HepG2 (cell line): Measurements from ENCODE around the gene HOXD9.

Experiments used
- BRD4 ChIP-seq: sonication (generic); formaldehyde crosslinking; IDR thresholded peaks from 2 replicates; pipeline ENCODE4 v1.4.0; 2020; ENCODE audit warnings: missing genetic modification reagents
- CHD2 ChIP-seq: IDR thresholded peaks from 2 replicates; pipeline ENCODE4 v1.6.1; 2011; ENCODE audit warnings: low read depth, low read length, improper control_type of control experiment
- EED ChIP-seq: sonication (generic); formaldehyde crosslinking; IDR thresholded peaks from 2 replicates; pipeline ENCODE4 v1.5.0; 2020; ENCODE audit warnings: mild to moderate bottlenecking, missing genetic modification reagents
- FOSL2 ChIP-seq: sonication (generic); formaldehyde crosslinking; IDR thresholded peaks from 2 replicates; pipeline ENCODE4 v1.4.0; 2020; ENCODE audit warnings: missing genetic modification reagents
- FOXM1 ChIP-seq: sonication (generic); formaldehyde crosslinking; IDR thresholded peaks from 2 replicates; pipeline ENCODE4 v1.5.0; 2020; ENCODE audit warnings: missing genetic modification reagents
- HNRNPH1 ChIP-seq: fragments of 200-400 bp; formaldehyde crosslinking; optimal IDR thresholded peaks from 2 replicates; pipeline ENCODE3; 2017; ENCODE audit warnings: mild to moderate bottlenecking, low read depth, low read length
- POLR2A ChIP-seq, 2 experiments: IDR thresholded peaks; 2 replicates each; pipeline ENCODE4 v1.6.1; 2011; ENCODE audit warnings: low read depth in 2 of 2, low read length in 2 of 2, mild to moderate bottlenecking in 1 of 2, moderate library complexity in 1 of 2; ENCODE audit not compliant: insufficient read depth in 1 of 2
- POLR2AphosphoS5 ChIP-seq: IDR thresholded peaks from 2 replicates; pipeline ENCODE4 v1.6.1; 2012; ENCODE audit warnings: low read depth, low read length
- RBM22 ChIP-seq: fragments of 200-400 bp; formaldehyde crosslinking; optimal IDR thresholded peaks from 2 replicates; pipeline ENCODE3; 2017; ENCODE audit warnings: mild to moderate bottlenecking, low read length, moderate library complexity
- SAFB2 ChIP-seq: sonication (generic); formaldehyde crosslinking; IDR thresholded peaks from 2 replicates; pipeline ENCODE4 v1.5.1; 2020; ENCODE audit warnings: missing genetic modification reagents, low read depth, mild to moderate bottlenecking, borderline replicate concordance
- SRF ChIP-seq: IDR thresholded peaks from 2 replicates; pipeline ENCODE4 v1.6.1; 2011; ENCODE audit warnings: mild to moderate bottlenecking, low read depth, low read length, moderate library complexity
- TBX3 ChIP-seq: fragments of 450-650 bp; IDR thresholded peaks from 2 replicates; pipeline ENCODE4 v1.6.1; 2017; ENCODE audit warnings: antibody characterized with exemption, mild to moderate bottlenecking, inconsistent platforms, borderline replicate concordance
- ZNF101 ChIP-seq: sonication (generic); formaldehyde crosslinking; IDR thresholded peaks from 2 replicates; pipeline ENCODE4 v1.4.0; 2020; ENCODE audit warnings: mild to moderate bottlenecking, low read depth, missing genetic modification reagents, borderline replicate concordance

DNA sequence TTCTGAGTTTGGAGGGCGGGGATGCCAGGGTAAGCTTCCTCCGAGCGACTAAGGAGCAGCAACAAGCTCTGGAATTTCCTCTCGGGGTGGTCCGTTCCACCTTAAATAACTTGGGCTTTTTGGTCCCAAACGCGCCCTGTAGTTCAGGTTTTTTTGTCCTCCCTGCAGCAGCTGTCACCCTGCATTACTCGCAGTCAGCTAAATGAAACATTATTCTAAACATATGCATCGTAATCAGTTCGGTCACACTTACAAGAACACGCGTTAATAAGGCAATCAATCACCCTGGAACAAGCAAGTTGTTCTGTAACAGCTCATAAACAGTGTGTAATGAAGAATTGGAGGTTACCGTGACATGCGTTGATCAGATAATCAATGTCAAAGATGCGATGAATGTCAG lies 47.0 kb upstream of the HOXD9 start:
- TF ChIP-seq SAFB2 (CRISPR knock-in tag) (no peak), POLR2A (IDR thresholded peaks at IDR 0.05; ENCODE audit: insufficient read depth in 1 of 2, low read depth in 2 of 2, low read length in 2 of 2) (no peak), FOSL2 (CRISPR knock-in tag) (no peak), SRF (no peak), ZNF101 (CRISPR knock-in tag) (no peak), EED (CRISPR knock-in tag) (no peak), CHD2 (no peak), POLR2AphosphoS5 (no peak), RBM22 (no peak), FOXM1 (no peak), HNRNPH1 (no peak), TBX3 (no peak), BRD4 (CRISPR knock-in tag) (no peak)
